Suppressor macrophage treated with lipopolysaccharide for 4 hours (primary cell): ENCODE data around the gene CRLF2.
"Not testable (repeated sequence)": the region's sequence is repeated elsewhere in the genome, so short reads cannot be mapped to it uniquely, and the experiment has no call there.

Experiments used
- DNase-seq: peaks from one replicate; pipeline ENCODE4 v3.0.0-alpha.2; 2020

Gene CRLF2

DNA sequence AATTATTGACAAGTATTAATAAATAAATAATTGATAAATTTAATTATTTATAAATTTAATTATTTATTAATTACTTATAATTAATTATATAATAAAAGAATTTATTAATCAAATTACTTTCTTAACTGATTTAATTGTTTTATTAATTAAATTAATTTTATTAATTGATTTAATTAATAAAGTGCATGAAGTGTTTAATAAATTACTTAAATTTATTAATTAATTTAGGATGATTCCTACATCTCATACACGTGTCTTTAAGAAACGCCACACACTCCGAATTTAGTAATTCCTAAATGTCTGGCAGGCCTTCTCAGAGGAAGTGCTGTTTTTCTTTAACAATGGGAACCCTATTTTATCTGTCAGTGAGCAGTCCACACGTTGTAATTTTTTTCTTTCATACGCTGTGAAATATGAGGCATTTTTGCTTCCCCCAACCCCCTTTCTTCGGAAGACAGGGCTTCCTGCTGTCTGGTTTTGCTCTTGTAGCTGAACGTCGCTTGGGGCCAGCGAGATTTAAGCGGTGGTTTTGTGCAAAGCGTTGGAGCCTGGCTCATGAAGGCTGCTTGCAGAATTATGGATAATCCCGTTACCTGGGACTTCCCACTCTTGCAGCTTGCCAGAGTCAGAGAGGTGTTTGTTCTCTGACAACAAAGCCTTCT lies 46.8 kb downstream of the CRLF2 start:
- peak; percentile 85 for DNase-seq

GRCh38 chrX:1164322-1165288 lies 47.8 kb downstream of the CRLF2 start:
- peak; percentile 40 for DNase-seq

- no peak for DNase-seq
These were observed 49.2 kb downstream of the CRLF2 start for GRCh38 chrX:1163231-1163630.

- no peak for DNase-seq
These were observed 50.1 kb downstream of the CRLF2 start for GRCh38 chrX:1162119-1162916.

- DNase-seq = no peak
These were observed 52.9 kb downstream of the CRLF2 start for GRCh38 chrX:1159548-1159947.

GRCh38 chrX:1156681-1157455 lies 55.6 kb downstream of the CRLF2 start:
- not testable (repeated sequence) for DNase-seq

- no peak for DNase-seq
These were observed 58.5 kb downstream of the CRLF2 start for GRCh38 chrX:1153940-1154339.

DNA sequence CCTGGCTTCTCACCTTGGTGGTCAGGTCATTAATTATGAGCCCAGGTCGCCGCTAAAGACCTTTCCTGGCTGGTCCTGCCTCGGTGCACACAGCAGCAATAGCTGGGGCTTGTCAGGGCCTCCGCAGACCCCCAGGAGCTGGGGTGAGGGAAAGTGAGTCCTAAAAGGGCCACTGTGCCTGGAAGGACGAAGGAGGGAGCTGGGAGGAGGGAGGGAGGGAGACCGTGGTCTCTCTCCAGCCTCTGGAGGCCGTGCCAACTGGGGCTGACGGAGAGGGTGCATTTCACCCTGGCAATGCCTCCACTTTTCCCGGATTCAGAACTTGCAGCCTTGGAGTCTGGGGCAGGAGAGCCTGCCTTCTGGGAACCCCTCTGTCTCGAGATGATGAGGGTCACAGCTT lies 60.4 kb downstream of the CRLF2 start:
- no peak for DNase-seq

GRCh38 chrX:1151378-1152077 lies 60.9 kb downstream of the CRLF2 start:
- DNase-seq = no peak

GRCh38 chrX:1150569-1151347 lies 61.7 kb downstream of the CRLF2 start:
- DNase-seq = no peak

GRCh38 chrX:1147611-1148515 lies 64.6 kb downstream of the CRLF2 start:
- no peak for DNase-seq

DNA sequence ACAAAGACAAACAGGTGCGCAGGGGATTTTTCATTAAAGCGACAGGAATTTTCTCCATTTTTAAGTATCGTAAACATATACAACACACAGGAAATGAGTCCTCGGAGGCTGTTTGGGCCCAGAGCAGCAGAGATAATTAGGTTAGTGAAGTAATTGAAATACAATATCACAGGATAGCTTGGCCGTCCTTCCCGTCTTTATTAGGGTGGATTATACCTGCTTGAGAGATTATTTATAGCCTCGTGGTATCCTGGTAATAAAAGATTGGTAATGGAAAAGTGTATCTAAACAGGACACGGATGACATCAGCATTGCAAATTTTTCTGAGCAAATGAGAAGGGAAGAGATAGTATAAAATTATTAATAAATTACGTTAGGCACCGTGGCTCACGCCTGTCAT lies 68.2 kb downstream of the CRLF2 start:
- no peak for DNase-seq
